GM19193 (cell line): ENCODE results near the gene ABAT.

Experiments
- POLR2A ChIP-seq: IDR thresholded peaks from 4 replicates; pipeline ENCODE4 v1.6.1; 2011; ENCODE audit not compliant: insufficient read depth, insufficient read length; ENCODE audit errors: extremely low read depth

Gene ABAT

DNA sequence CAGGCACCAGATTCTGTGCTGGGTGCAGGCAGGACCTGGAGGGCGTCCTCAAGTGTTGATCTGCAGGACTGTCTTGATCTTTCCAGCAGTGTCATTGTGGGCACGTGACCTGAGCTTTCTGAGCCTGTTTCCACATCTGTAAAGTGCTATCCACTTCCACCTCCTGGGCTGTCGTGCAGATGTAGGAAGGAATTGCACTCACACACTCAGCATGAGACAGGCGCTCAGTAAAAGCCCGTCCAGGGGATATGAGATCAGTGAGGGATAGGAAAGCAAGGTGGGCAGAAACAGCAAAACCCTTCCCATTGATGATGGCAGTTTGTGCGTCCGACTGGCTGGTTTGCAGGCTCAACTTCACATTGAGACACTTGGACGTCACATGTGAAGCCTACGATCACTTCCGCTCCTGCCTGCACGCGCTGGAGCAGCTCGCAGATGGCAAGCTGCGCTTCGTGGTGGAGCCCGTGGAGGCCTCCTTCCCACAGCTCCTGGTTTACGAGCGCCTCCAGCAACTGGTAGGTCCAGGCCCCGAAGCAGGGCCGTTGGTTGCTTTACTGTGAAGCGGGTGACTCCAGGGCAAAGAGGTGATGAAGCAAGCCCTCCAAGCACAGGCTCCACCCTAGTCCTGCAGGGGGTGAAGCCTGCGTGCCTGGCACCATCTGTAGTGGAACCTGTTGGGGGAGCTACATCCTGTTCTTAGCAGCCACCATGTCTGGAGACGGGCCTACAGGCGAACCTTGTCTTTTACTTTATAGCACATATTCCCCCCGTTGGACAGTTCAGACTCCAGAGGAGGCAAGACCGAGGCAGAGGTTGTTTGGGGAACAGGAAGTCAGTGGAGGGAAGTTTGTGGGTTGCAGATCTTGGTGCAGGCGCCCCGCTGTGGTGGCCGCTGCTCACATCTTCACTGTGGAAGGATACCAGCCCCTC is 29.9 kb upstream of the ABAT start:
- TF ChIP-seq POLR2A: no peak

DNA sequence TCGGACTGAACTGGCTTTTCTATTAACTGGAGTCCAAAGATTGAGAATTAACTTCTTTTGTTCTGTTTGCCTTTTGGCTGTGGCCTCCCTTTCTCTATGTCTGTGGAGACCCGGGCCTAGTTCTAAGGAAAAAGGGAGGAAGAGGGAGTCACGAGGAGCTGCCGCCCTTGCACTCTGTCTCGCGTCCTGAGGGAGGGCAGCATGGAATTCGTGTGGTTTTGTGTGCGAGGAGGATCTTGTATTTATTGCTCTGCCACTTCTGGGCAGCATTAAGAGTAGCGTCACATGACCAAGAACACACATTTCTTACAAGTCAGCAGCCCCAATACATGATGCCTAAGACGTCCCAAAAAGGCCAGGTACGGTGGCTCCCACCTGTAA is 29.3 kb upstream of the ABAT start:
- no peak for TF ChIP-seq POLR2A

DNA sequence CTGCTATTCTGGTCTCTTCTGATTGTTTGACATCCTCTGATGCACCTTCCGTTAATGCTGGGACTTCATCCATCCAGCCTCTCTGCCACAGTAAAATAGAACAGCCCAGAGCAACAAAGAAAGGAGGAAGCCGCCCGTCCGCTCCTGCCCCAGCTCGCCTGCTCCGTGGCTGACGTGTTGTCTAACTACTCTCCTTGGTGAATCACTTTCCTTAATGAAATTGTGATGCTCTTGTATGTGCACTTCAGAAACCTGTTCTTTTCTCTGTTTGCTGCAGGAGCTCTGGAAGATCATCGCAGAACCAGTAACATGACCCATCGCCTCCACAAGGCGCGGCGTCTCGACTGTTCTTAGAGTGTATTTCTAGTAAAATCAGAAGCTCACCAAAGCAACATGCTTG is 28.6 kb upstream of the ABAT start:
- no peak for TF ChIP-seq POLR2A

DNA sequence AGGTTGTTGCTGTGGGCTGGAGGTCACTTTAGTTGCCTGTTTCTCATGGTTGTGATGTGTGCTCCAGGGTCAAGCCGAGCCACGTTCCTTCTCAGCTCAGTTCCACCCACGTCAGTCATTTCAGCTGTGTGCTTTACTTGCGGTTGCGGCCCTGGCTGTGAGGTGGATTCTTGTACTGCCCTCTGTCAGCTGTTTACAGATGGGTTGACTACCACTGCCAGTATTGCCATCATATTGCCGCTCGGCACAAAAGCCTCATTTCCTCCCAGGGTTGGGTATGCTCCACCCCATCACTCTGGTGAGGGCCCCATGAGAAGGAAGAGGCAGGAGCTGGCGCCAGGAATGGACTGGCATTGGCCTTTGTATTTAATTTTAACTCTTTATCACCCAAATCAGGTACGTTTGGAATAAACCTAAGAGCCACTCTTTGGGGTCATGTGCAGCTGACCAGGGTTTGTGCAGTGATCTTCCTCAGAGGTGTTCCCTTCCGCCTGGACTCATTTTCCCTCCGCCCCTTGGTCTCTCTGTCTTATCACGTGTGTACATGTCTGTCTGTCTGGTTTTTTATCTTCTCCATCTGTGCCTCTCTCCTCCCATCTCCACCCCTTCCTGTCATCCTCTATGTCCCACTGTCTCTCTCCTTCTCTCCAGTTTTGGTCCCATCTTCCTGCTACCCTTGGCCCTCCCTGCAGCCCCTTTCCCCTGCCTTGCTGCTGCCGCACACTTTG is 27.9 kb upstream of the ABAT start:
- TF ChIP-seq POLR2A: no peak

DNA sequence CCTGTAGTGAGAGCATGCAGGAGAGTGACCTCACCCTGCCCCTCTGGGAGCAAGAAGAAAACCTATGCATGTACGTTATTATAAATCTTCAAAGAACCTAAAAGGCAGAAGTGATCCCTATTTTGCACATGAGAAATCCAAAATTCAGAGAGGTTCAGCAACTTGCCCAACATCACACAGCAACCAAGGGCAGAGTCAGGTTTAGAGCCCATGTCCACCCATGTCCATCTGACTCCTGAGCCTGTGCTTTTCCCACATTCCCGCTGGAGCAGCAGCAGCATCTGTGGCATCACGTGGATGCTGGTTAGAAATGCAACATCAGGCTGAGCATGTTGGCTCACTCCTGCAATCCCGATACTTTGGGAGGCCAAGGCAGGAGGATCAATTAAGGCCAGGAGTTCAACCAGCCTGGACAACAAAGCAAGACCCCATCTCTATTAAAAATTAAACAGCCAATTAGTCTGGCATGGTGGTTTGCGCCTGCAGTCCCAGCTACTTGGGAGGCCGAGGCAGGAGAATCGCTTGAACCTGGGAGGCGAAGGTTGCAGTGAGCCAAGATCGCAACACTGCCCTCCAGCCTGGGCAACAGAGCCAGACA is 26.6 kb upstream of the ABAT start:
- TF ChIP-seq POLR2A: no peak

DNA sequence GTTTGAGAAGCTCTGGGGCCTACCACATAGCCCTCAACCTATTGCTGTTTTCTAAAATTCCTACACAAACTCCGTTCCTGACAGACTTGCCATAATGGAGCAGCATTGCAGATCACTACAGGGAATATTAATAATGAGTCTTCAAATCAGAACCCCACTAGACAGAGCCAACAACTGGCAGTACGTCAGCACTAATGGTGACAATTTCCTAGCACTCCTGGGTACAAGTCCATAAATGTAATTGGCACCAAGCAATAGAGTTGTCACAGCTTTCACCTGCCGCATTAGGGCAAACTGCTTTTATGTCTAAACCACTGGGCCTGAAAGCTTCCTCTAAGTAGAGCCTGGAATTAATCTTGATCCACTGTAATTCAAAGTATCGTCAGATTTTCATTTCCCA is 25.5 kb upstream of the ABAT start:
- no peak for TF ChIP-seq POLR2A

DNA sequence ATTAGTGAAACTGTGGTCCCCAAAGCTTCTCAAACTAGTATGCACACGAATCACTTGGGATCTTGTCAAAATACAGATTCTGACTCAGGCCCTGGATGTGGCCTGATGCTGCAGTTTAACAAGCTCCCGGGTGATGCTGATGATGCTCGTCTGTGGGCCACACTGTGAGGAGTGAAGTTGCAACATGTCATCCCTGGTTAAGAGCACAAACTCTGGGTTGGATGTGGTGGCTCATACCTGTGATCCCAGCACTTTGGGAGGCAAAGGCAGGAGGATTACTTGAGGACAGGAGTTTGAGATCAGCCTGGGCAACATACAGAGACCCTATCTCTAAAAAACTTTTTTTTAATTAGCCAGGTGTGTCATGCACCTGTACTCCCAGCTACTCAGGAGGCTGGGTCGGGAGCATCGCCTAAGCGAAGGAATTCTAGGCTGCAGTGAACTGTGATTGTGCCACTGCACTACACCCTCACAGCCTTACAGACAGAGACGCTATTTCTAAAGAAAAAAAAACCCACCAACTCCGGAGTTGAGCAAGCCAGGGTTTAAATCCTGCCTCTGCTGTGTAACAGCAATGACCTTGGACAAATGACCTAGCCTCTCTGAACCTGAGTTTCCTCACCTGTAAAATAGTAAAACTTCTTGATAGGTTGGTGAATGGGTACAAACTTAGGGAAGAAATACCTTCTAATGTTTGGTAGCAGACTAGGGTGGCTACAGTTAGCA is 24.4 kb upstream of the ABAT start:
- TF ChIP-seq POLR2A: no peak

DNA sequence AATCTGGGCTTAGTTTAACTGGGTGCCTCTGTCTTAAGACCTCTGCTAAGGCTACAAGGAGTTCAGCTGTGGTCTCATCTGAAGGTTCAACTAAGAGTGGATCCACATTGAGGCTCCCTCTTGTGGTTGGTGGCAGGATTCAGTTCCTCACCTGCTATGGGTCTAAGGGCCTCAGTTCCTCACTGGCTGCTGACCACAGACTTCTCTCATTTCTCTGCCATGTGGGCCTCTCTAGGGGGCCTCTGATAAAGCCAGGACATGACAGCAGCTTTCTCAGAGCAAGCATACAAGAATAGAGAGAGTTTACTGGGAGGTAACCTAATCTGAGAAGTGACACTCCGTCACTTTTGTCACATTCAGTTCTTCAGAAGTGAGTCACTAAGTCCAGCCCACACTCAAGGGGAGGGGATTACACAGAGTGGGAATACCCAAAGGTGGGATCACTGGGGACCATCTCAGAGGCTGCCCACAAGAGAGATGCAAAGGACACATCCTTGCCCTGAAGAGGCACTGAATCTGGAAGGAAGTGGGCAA is 19.2 kb upstream of the ABAT start:
- TF ChIP-seq POLR2A: no peak

DNA sequence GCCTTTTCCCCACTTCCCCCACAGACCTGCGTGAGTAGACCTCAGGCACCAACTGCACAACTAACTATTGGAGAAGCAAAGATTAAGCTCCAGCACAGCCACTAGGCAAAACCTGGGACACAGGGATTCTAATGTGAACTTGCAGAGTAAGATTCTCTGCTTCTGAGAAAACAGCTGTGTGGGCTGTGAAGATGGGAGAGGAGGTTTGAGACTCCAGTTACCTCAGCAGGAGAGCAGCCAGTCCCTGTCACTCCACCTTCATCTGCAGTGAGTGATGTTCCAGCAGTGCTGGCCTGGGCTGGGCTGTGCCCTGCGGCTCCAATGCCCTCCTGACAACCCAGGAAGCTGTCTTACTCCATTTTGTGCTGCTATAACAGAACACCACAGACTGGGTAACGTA is 18.0 kb upstream of the ABAT start:
- no peak for TF ChIP-seq POLR2A

DNA sequence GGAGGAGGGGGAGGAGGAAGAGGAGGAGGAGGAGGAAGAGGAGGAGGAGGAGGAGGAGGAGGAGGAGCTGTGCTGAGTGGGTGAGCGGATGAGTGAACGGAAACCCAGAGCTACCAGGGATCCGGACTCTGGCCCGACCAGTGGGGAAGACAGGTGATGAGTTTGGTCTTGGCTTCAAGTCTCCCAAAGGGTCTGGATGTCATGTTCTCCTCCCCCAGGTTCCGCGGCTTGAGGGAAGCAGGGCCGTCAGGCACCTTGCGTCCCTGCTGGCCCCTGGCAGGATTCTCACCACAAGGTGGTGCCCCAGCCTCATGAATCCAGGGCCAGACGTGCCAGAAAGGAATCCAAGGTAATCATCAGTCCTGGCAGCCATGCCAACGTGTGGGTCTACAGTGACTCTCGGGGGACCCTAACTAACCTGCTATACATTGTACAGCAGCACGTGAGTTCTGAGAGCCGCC is 13.5 kb upstream of the ABAT start:
- no peak for TF ChIP-seq POLR2A

DNA sequence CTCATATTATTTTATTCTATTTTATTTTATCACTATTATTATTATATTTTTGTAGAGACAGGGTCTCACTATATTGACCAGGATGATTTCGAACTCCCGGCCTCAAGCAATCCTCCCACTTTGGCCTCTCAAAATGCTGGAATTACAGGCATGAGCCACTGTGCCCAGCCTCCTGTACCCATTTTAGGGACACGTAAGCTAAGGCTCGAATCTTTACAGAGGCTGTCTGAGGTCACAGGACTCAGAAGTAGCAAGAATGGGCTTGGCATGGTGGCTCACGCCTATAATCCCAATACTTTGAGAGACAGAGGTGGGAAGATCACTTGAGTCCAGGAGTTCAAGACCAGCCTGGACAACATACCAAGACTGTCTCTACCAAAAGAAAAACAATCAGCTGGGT is 12.7 kb upstream of the ABAT start:
- TF ChIP-seq POLR2A: no peak

DNA sequence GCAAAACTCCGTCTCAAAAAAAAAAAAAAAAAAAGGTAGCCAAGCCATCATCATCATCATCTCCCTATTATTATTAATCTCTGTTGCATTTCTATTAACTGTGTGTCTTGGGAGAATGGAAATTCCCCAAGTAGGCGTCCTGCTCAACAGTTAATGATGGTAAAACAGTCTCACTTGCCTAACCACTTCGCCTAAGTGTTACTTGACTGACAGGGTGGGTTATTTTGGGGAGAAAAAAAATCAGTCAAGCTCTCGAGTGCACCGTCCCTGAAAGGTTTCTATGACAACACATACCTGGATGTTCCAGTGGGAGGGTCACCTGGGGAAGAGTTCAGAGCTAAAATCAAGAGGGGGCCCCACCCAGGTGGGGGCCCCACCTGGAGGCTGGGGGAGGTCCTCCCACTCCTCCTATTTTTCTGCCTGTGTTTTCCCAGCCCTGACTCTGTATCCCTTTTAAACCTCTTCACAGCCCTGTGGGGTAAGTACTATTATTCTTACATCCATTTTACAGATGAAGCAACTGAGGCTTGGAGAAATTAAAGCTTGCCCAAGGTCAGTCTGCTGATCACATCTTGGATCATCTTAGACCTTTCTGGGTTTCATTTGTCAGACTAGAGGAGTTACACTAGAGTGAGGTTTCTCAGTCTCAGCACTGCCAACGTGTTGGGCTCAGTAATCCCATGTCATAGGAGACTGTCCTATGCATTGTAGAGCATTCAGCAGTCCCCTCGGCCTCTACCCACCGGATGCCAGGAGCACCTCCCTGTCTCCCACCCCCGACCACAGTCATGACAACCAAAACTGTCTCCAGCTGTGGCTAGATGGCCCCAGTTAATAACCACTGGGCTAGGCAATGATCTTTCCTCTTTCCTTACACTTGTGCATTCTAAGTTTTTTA is 11.0 kb upstream of the ABAT start:
- no peak for TF ChIP-seq POLR2A

DNA sequence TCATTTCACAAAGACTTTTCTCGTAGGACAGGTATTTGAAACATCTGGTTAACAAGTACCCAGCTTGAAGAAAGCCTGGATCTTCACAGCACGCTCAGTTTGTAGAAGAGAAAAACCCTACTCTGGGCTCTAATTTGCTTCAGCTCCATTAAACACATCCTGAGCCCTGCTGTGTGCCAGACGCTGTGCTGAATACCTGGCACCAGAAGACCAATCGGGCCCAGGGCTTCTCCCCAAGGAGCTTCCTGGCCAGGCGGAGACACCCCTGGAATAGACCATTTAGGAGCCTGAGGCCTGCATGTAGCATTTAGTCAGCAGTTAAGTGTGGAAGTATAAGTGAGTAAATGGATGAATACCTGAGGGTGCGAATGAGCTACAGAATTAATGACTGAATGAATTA is 8.9 kb upstream of the ABAT start:
- no peak for TF ChIP-seq POLR2A

DNA sequence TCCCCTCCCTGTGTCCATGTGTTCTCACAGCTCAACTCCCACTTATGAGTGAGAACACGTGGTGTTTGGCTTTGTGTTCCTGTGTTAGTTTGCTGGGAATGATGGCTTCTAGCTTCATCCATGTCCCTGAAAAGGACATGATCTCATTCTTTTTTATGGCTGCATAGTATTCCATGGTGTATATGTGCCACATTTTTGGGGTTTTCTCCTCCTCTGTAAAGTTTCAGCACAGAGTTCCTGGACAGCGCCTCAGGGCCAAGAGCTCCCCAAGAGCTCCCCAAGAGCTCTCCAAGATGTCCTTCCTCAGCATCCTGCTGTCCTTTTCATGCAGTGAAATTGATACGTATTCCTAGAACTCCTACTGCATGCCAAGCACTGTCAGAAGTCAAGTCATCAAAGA is 6.9 kb upstream of the ABAT start:
- no peak for TF ChIP-seq POLR2A
